ENCODE results near the gene DMD. TPM values are rescaled to one million over a fixed set of nuclear protein-coding genes. Genes with fewer than 3 reads are reported as not detected.
A peak's percentile ranks its signal among the peaks of the same experiment; 100 is the strongest.

DMD gene
- total and polyA plus RNA-seq, 2 donors (not counting 1 experiment from before 2014, with no cell fraction given) = 5.1 to 7.2 TPM

GRCh38 chrX:31199056-31199839 lies 2012.1 kb downstream of the DMD start:
- Histone ChIP-seq H3K4me1 (ENCODE audit: control insufficient read depth, extremely low read depth, insufficient read depth, low read length) (no peaks in the 10 kb centered on the region), H3K27ac (ENCODE audit: insufficient read depth, low read length) (no peak overlapping the region), H3K27me3 (ENCODE audit: control insufficient read depth, insufficient read depth, low read length) (no peaks in the 10 kb centered on the region), H3K79me2 (ENCODE audit: control insufficient read depth, insufficient read depth, low read length) (no peaks in the 10 kb centered on the region), H2AFZ (ENCODE audit: low read length) (no peak overlapping the region), H3K9ac (ENCODE audit: insufficient read depth, low read length) (no peak overlapping the region), H4K20me1 (ENCODE audit: control insufficient read depth, extremely low read depth, insufficient read depth, low read length) (no peaks in the 10 kb centered on the region), H3K4me3 (replicated peaks in 1 of 4; ENCODE audit: control extremely low read depth in 1 of 4, insufficient read depth in 1 of 4, low read depth in 3 of 4, low read length in 4 of 4) (no peak overlapping the region), H3K9me3 (ENCODE audit: control insufficient read depth, insufficient read depth, low read depth, low read length) (no peaks in the 10 kb centered on the region), H3K4me2 (ENCODE audit: extremely low read depth, insufficient read depth, low read length) (no peak overlapping the region), H3K36me3 (ENCODE audit: control insufficient read depth, insufficient read depth, low read length) (no peaks in the 10 kb centered on the region)
- TF ChIP-seq CTCF (conservative IDR thresholded peaks at IDR 0.05 in 1 of 2, IDR thresholded peaks at IDR 0.05 in 1 of 2; ENCODE audit: low read depth in 1 of 2, low read length in 2 of 2) = no peak
- no peak for TF ChIP-seq EZH2 (IDR thresholded peaks at IDR 0.05; ENCODE audit: low read length, missing control alignments)
- DNase-seq (ENCODE audit: low read depth in 2 of 2) = peak in 1 of 2 donors; percentile 13

- Histone ChIP-seq H3K27me3 (ENCODE audit: control insufficient read depth, insufficient read depth, low read length) (no peaks in the 10 kb centered on the region), H4K20me1 (ENCODE audit: control insufficient read depth, extremely low read depth, insufficient read depth, low read length) (no peaks in the 10 kb centered on the region), H3K4me1 (ENCODE audit: control insufficient read depth, extremely low read depth, insufficient read depth, low read length) (no peaks in the 10 kb centered on the region), H3K79me2 (ENCODE audit: control insufficient read depth, insufficient read depth, low read length) (no peaks in the 10 kb centered on the region), H3K4me2 (ENCODE audit: extremely low read depth, insufficient read depth, low read length) (no peak overlapping the region), H3K36me3 (ENCODE audit: control insufficient read depth, insufficient read depth, low read length) (no peaks in the 10 kb centered on the region), H3K4me3 (replicated peaks in 1 of 4; ENCODE audit: control extremely low read depth in 1 of 4, insufficient read depth in 1 of 4, low read depth in 3 of 4, low read length in 4 of 4) (no peak overlapping the region), H3K27ac (ENCODE audit: insufficient read depth, low read length) (no peak overlapping the region), H3K9me3 (ENCODE audit: control insufficient read depth, insufficient read depth, low read depth, low read length) (no peaks in the 10 kb centered on the region), H2AFZ (ENCODE audit: low read length) (no peak overlapping the region), H3K9ac (ENCODE audit: insufficient read depth, low read length) (no peak overlapping the region)
- peak in 1 of 2 donors; percentile 11 for DNase-seq (ENCODE audit: low read depth in 2 of 2)
- TF ChIP-seq EZH2 (IDR thresholded peaks at IDR 0.05; ENCODE audit: low read length, missing control alignments) = no peak
- no peak for TF ChIP-seq CTCF (conservative IDR thresholded peaks at IDR 0.05 in 1 of 2, IDR thresholded peaks at IDR 0.05 in 1 of 2; ENCODE audit: low read depth in 1 of 2, low read length in 2 of 2)
Observed at GRCh38 chrX:31190221-31190975, 2021.0 kb downstream of the DMD start.

DNA sequence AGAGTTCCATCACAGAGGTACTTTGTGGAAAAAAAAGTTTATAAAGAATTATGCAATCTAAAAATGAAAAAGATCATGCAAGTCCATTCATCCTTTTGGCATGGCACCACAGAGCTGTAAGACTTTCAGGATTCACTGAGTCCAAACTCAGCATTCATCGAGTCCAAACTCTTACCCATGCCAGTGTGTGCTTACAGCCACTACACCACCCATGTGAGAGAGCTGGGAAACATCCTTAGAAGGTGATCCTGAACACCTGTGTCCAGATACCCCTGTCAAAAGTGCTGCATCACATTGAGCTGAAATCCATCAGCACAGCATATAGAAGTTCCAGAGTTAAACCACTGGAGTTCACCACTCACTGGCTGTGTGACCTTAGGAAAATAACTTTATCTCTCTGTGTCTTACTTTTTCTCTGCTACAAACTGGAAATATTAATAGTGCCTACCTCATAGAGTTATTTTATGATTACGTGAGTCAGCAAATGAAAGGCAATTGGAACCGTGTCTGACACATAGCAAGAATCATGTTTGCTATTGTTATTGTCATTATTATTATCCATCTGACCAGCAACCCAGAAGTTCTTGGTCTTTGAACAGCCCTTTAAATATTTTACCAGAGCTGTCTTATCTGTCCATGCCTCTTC lies 2024.5 kb downstream of the DMD start:
- Histone ChIP-seq H3K79me2 (ENCODE audit: control insufficient read depth, insufficient read depth, low read length) (no peaks in the 10 kb centered on the region), H3K36me3 (ENCODE audit: control insufficient read depth, insufficient read depth, low read length) (no peaks in the 10 kb centered on the region), H3K4me3 (replicated peaks in 1 of 4; ENCODE audit: control extremely low read depth in 1 of 4, insufficient read depth in 1 of 4, low read depth in 3 of 4, low read length in 4 of 4) (no peak overlapping the region), H3K9ac (ENCODE audit: insufficient read depth, low read length) (no peak overlapping the region), H3K27me3 (ENCODE audit: control insufficient read depth, insufficient read depth, low read length) (no peaks in the 10 kb centered on the region), H3K9me3 (ENCODE audit: control insufficient read depth, insufficient read depth, low read depth, low read length) (no peaks in the 10 kb centered on the region), H3K27ac (ENCODE audit: insufficient read depth, low read length) (no peak overlapping the region), H4K20me1 (ENCODE audit: control insufficient read depth, extremely low read depth, insufficient read depth, low read length) (no peaks in the 10 kb centered on the region), H3K4me2 (ENCODE audit: extremely low read depth, insufficient read depth, low read length) (no peak overlapping the region), H3K4me1 (ENCODE audit: control insufficient read depth, extremely low read depth, insufficient read depth, low read length) (no peaks in the 10 kb centered on the region), H2AFZ (ENCODE audit: low read length) (no peak overlapping the region)
- DNase-seq (ENCODE audit: low read depth in 2 of 2) = no peak
- TF ChIP-seq EZH2 (IDR thresholded peaks at IDR 0.05; ENCODE audit: low read length, missing control alignments) (no peak), CTCF (conservative IDR thresholded peaks at IDR 0.05 in 1 of 2, IDR thresholded peaks at IDR 0.05 in 1 of 2; ENCODE audit: low read depth in 1 of 2, low read length in 2 of 2) (no peak)
